B cell (primary cell): ENCODE measurements around the gene KIR3DL2. TPM values are rescaled to one million over a fixed set of nuclear protein-coding genes. Genes with fewer than 3 reads are reported as not detected.
"Not testable (repeated sequence)": the region's sequence is repeated elsewhere in the genome, so short reads cannot be mapped to it uniquely, and the experiment has no call there.

Experiments used
- ATAC-seq: fragments of 200-7000 bp; cut with Tn5 transposase; one replicate; pipeline ENCODE4 v1.10.0; 2021; ENCODE audit warnings: low read depth, mild to moderate bottlenecking, moderate number of reproducible peaks, moderate library complexity
- CTCF ChIA-PET: fragments of 350-600 bp; sonication (Branson Sonifier 250); formaldehyde crosslinking; loops from one replicate; lab custom pipeline; 2021; ENCODE audit warnings: antibody characterized with exemption, inconsistent platforms; lab: Charles Lee
- POLR2A ChIA-PET: fragments of 350-600 bp; sonication (Branson Sonifier 250); formaldehyde crosslinking; loops from one replicate; lab custom pipeline; 2021; ENCODE audit warnings: antibody characterized with exemption; lab: Charles Lee
- DNase-seq: peaks from one replicate; pipeline ENCODE4 v3.0.0; 2013
- H2AFZ ChIP-seq: 2 replicates; pipeline ENCODE4 v1.6.1; 2012; ENCODE audit warnings: mild to moderate bottlenecking, low read depth, low read length; ENCODE audit not compliant: insufficient read depth, poor library complexity, severe bottlenecking
- H3K27ac ChIP-seq, 2 donors: 1 replicate in 1 of 2; 2 replicates in 1 of 2; pipeline ENCODE4 v1.5.1; 2012 to 2013; ENCODE audit warnings: low read length in 2 of 2, mild to moderate bottlenecking in 2 of 2, moderate library complexity in 1 of 2
- H3K27me3 ChIP-seq, 4 experiments: fragments of 200-600 bp in 1 of 4; sonication (generic) in 1 of 4; replicated peaks in 1 of 4; 1 replicate in 2 of 4; 2 replicates in 2 of 4; pipeline versions ENCODE4 v1.6.1 to v1.7.0; 2013 to 2016; ENCODE audit warnings: low read length in 3 of 4, mild to moderate bottlenecking in 2 of 4, mixed read lengths in 1 of 4, moderate library complexity in 1 of 4; ENCODE audit not compliant: insufficient read depth in 4 of 4, control insufficient read depth in 3 of 4; ENCODE audit errors: control extremely low read depth in 1 of 4
- H3K36me3 ChIP-seq, 2 experiments: replicated peaks in 1 of 2; 1 replicate in 1 of 2; 2 replicates in 1 of 2; pipeline versions ENCODE4 v1.6.1 to v1.7.1; 2013; ENCODE audit warnings: low read length in 1 of 2; ENCODE audit not compliant: insufficient read depth in 2 of 2, control insufficient read depth in 1 of 2; ENCODE audit errors: control extremely low read depth in 1 of 2, extremely low read depth in 1 of 2
- H3K4me1 ChIP-seq, 2 donors: fragments of 200-600 bp in 1 of 2; sonication (generic) in 1 of 2; 1 replicate in 1 of 2; 2 replicates in 1 of 2; pipeline versions ENCODE4 v1.5.1 to v1.6.1; 2013 to 2017; ENCODE audit warnings: low read length in 2 of 2; ENCODE audit not compliant: control insufficient read depth in 2 of 2, insufficient read depth in 2 of 2
- H3K4me2 ChIP-seq: replicated peaks from 2 replicates; pipeline ENCODE3; 2012; ENCODE audit warnings: mild to moderate bottlenecking, low read depth, low read length; ENCODE audit not compliant: poor library complexity, severe bottlenecking
- H3K4me3 ChIP-seq, 5 experiments: fragments of 200-600 bp in 1 of 5; sonication (generic) in 1 of 5; 1 replicate in 3 of 5; 2 replicates in 2 of 5; pipeline versions ENCODE4 v1.5.1 to v1.7.0; 2011 to 2016; ENCODE audit warnings: low read length in 4 of 5, mild to moderate bottlenecking in 4 of 5, low read depth in 2 of 5, control low read depth in 1 of 5, moderate library complexity in 1 of 5; ENCODE audit not compliant: insufficient read depth in 1 of 5; ENCODE audit errors: control extremely low read depth in 1 of 5, extremely low read depth in 1 of 5
- H3K79me2 ChIP-seq: fragments of 200-600 bp; sonication (generic); one replicate; pipeline ENCODE4 v1.6.0; 2016; ENCODE audit warnings: low read length; ENCODE audit not compliant: control insufficient read depth, insufficient read depth
- H3K9ac ChIP-seq: fragments of 200-600 bp; sonication (generic); 2 replicates; pipeline ENCODE4 v1.6.1; 2017; ENCODE audit warnings: mild to moderate bottlenecking, low read length, moderate library complexity
- H3K9me3 ChIP-seq, 3 donors: one replicate each; pipeline versions ENCODE4 v1.6.1 to v1.7.1; 2013; ENCODE audit warnings: low read length in 2 of 3; ENCODE audit not compliant: control insufficient read depth in 2 of 3, insufficient read depth in 1 of 3; ENCODE audit errors: control extremely low read depth in 1 of 3
- H4K20me1 ChIP-seq: 2 replicates; pipeline ENCODE4 v1.6.0; 2012; ENCODE audit warnings: mild to moderate bottlenecking, low read length; ENCODE audit not compliant: insufficient read depth, control insufficient read depth, poor library complexity, severe bottlenecking
- H3K27ac Mint-ChIP-seq: one replicate; pipeline ENCODE4 v1.8.0; 2021; ENCODE audit warnings: mixed read lengths
- H3K27me3 Mint-ChIP-seq: one replicate; pipeline ENCODE4 v1.8.0; 2021; ENCODE audit warnings: mixed read lengths
- H3K4me1 Mint-ChIP-seq: one replicate; pipeline ENCODE4 v1.8.0; 2021; ENCODE audit warnings: mixed read lengths
- H3K4me3 Mint-ChIP-seq: one replicate; pipeline ENCODE4 v1.8.0; 2021; ENCODE audit warnings: mixed read lengths
- H3K9me3 Mint-ChIP-seq: one replicate; pipeline ENCODE4 v1.8.0; 2022; ENCODE audit warnings: mixed read lengths; ENCODE audit not compliant: insufficient read depth
- CTCF ChIP-seq: fragments of 200-600 bp; IDR thresholded peaks from one replicate; pipeline ENCODE4 v1.8.0; 2022; ENCODE audit warnings: antibody characterized with exemption, mild to moderate bottlenecking
- EZH2 ChIP-seq: IDR thresholded peaks from 2 replicates; pipeline ENCODE4 v1.6.1; 2012; ENCODE audit warnings: borderline replicate concordance, low read depth, mild to moderate bottlenecking, moderate library complexity, low read length; ENCODE audit not compliant: insufficient read depth, poor library complexity, severe bottlenecking
- WGBS: methylation state at CpG from one replicate; pipeline ENCODE4 v1.1.5; 2013; ENCODE audit warnings: missing lambda C conversion rate; ENCODE audit not compliant: insufficient coverage; 5-methylcytosine and 5-hydroxymethylcytosine counted together
- intact Hi-C: fragments of 100-400 bp; cut with micrococcal nuclease; formaldehyde crosslinking; loops from one replicate; pipeline ENCODE4 v1.10.0; 2022
- polyA plus RNA-seq: library from polyadenylated mRNA; depleted of rRNA; stranded (reverse); fragments of >200 nt; gene quantifications from 2 replicates; pipeline ENCODE4 v1.2.3, GENCODE V29; 2012
- total RNA-seq, 2 donors: library from RNA; stranded (reverse); fragments of 120-200 nt in 1 of 2; gene quantifications; 1 replicate in 1 of 2; 2 replicates in 1 of 2; pipeline versions ENCODE4 v1.2.3 to v1.2.4, GENCODE V29; 2013 to 2022

KIR3DL2 gene
- total and polyA plus RNA-seq, 2 donors (not counting 1 experiment from before 2014, with no cell fraction given), result 0.17 to 0.30 TPM

- H3K9ac ChIP-seq, H4K20me1 ChIP-seq, H3K27ac ChIP-seq, H3K4me1 ChIP-seq, ATAC-seq, H3K9me3 Mint-ChIP-seq, H3K4me2 ChIP-seq, H3K4me3 ChIP-seq, H3K4me3 Mint-ChIP-seq, POLR2A ChIA-PET, H3K36me3 ChIP-seq, intact Hi-C loops, H2AFZ ChIP-seq, H3K9me3 ChIP-seq, H3K4me1 Mint-ChIP-seq, H3K27ac Mint-ChIP-seq, H3K27me3 Mint-ChIP-seq, CTCF ChIA-PET, H3K79me2 ChIP-seq, DNase-seq, H3K27me3 ChIP-seq: not testable (repeated sequence)
- WGBS, result no CpG with 5 or more reads among the region's 2 CpGs
Measured at GRCh38 chr19:54837522-54837921, 12.7 kb upstream of the KIR3DL2 start.

GRCh38 chr19:54843171-54843570 is 7.1 kb upstream of the KIR3DL2 start:
- H3K36me3 ChIP-seq, DNase-seq, H3K4me1 Mint-ChIP-seq, H3K27me3 ChIP-seq, H3K9ac ChIP-seq, H3K9me3 Mint-ChIP-seq, H3K4me3 ChIP-seq, H2AFZ ChIP-seq, POLR2A ChIA-PET, intact Hi-C loops, H3K4me2 ChIP-seq, H3K4me3 Mint-ChIP-seq, H3K27ac Mint-ChIP-seq, H3K4me1 ChIP-seq, H3K27ac ChIP-seq, H3K79me2 ChIP-seq, CTCF ChIA-PET, ATAC-seq, H4K20me1 ChIP-seq, H3K9me3 ChIP-seq: not testable (repeated sequence)
- WGBS, result 93% methylated on average over 2 of the region's 8 CpGs
- peaks cover 13% of the 10 kb centered on the region for H3K27me3 Mint-ChIP-seq

GRCh38 chr19:54850930-54851329 is 687 bp downstream of the KIR3DL2 start:
- H4K20me1 ChIP-seq, result no peaks in the 10 kb centered on the region
- Mint-ChIP-seq H3K27me3 (peaks cover 29% of the 10 kb centered on the region), H3K27ac (no peak overlapping the region), H3K4me1 (no peaks in the 10 kb centered on the region), H3K4me3 (no peak overlapping the region), H3K9me3 (peaks cover 1% of the 10 kb centered on the region)
- H3K9ac ChIP-seq, result no peak overlapping the region
- POLR2A ChIA-PET, result no interaction called here
- no peak overlapping the region for H2AFZ ChIP-seq
- no peak overlapping the region for H3K4me2 ChIP-seq
- ATAC-seq (no peak), DNase-seq (no peak)
- H3K36me3 ChIP-seq, result no peaks in the 10 kb centered on the region
- peaks cover 0 to 4% (median 0%) of the 10 kb centered on the region in 3 donors for H3K9me3 ChIP-seq
- H3K79me2 ChIP-seq, result no peaks in the 10 kb centered on the region
- no peak overlapping the region for H3K27ac ChIP-seq
- no peak for TF ChIP-seq CTCF
- no peak for TF ChIP-seq EZH2
- intact Hi-C loops, result no loop called here
- no peaks in the 10 kb centered on the region for H3K27me3 ChIP-seq
- no peak overlapping the region for H3K4me3 ChIP-seq
- WGBS, result 45% methylated on average over 1 of the region's 2 CpGs
- no peaks in the 10 kb centered on the region for H3K4me1 ChIP-seq
- CTCF ChIA-PET, result no interaction called here
